HCT116 (cell line): ENCODE measurements around the gene ATAD2B. TPM values are rescaled to one million over a fixed set of nuclear protein-coding genes. Genes with fewer than 3 reads are reported as not detected.

ENCODE experiments used
- ATAC-seq: fragments of 200-7000 bp; cut with Tn5 transposase; 2 replicates; pipeline ENCODE4 v1.9.1; 2020; ENCODE audit warnings: mild to moderate bottlenecking, moderate library complexity
- BruUV-seq: library from RNA; stranded (reverse); fragments of 400-500 nt; replicated peaks from 2 replicates; lab custom pipeline; 2021; lab: Mats Ljungman, UMichigan
- CTCF ChIA-PET: fragments of 300-600 bp; sonication (Branson Sonifier 250); formaldehyde crosslinking; loops from one replicate; lab custom pipeline; 2021; ENCODE audit warnings: antibody characterized with exemption; lab: Charles Lee
- POLR2A ChIA-PET: fragments of 300-600, 350-600 bp; sonication (Branson Sonifier 250); formaldehyde crosslinking; loops from one replicate; lab custom pipeline; 2021; ENCODE audit warnings: antibody characterized with exemption; lab: Charles Lee
- RAD21 ChIA-PET, 2 experiments: fragments of 300-600 bp; sonication (Branson Sonifier 250); formaldehyde crosslinking; loops; one replicate each; lab custom pipeline; 2023; ENCODE audit warnings: low total read pairs in 2 of 2; ENCODE audit not compliant: uncharacterized antibody in 2 of 2, unreplicated experiment in 2 of 2, low non-redundant PET in 1 of 2; lab: Charles Lee
- DNase-seq: peaks from one replicate; pipeline ENCODE4 v3.0.0-alpha.2; 2010; ENCODE audit warnings: low read depth, low spot score
- H2AFZ ChIP-seq: fragments of 200-600 bp; shearing (Covaris generic), sonication (generic); 2 replicates; pipeline ENCODE4 v1.6.1; 2017; ENCODE audit warnings: low read depth, mixed run types, mixed read lengths, antibody characterized with exemption, low read length; ENCODE audit not compliant: poor library complexity, severe bottlenecking
- H3K27ac ChIP-seq: 2 replicates; pipeline ENCODE4 v1.5.1; 2012; ENCODE audit warnings: low read depth, low read length
- H3K27me3 ChIP-seq: fragments of 200-600 bp; sonication (generic); 2 replicates; pipeline ENCODE4 v1.6.1; 2016; ENCODE audit warnings: mixed run types, low read length, mixed read lengths; ENCODE audit not compliant: insufficient read depth
- H3K36me3 ChIP-seq, 2 experiments: fragments of 200-500 bp in 1 of 2; fragments of 200-600 bp in 1 of 2; sonication (Bioruptor generic) in 1 of 2; sonication (generic) in 1 of 2; 2 replicates each; pipeline versions ENCODE4 v1.5.1 to v1.6.1; 2014 to 2016; ENCODE audit warnings: low read length in 2 of 2, inconsistent platforms in 1 of 2, mixed read lengths in 1 of 2, mixed run types in 1 of 2; ENCODE audit not compliant: insufficient read depth in 2 of 2, control insufficient read depth in 1 of 2
- H3K4me1 ChIP-seq, 2 experiments: fragments of 200-600 bp in 1 of 2; sonication (generic) in 1 of 2; 2 replicates each; pipeline versions ENCODE4 v1.5.1 to v1.6.1; 2012 to 2017; ENCODE audit warnings: low read length in 2 of 2, inconsistent platforms in 1 of 2, mild to moderate bottlenecking in 1 of 2, mixed read lengths in 1 of 2, mixed run types in 1 of 2, moderate library complexity in 1 of 2; ENCODE audit not compliant: insufficient read depth in 2 of 2, control insufficient read depth in 1 of 2
- H3K4me2 ChIP-seq: fragments of 200-600 bp; sonication (generic); 2 replicates; pipeline ENCODE4 v1.6.1; 2017; ENCODE audit warnings: mixed run types, low read length, mixed read lengths
- H3K4me3 ChIP-seq, 2 experiments: fragments of 200-600 bp in 1 of 2; sonication (generic) in 1 of 2; replicated peaks in 1 of 2; 2 replicates each; pipeline ENCODE4 v1.5.1; 2011 to 2016; ENCODE audit warnings: low read length in 2 of 2, control low read depth in 1 of 2, low read depth in 1 of 2, mild to moderate bottlenecking in 1 of 2, mixed read lengths in 1 of 2, mixed run types in 1 of 2
- H3K79me2 ChIP-seq: fragments of 200-600 bp; sonication (generic); 2 replicates; pipeline ENCODE4 v1.6.1; 2017; ENCODE audit warnings: mild to moderate bottlenecking, mixed run types, low read length, moderate library complexity, mixed read lengths; ENCODE audit not compliant: insufficient read depth
- H3K9ac ChIP-seq: fragments of 200-600 bp; sonication (generic); 2 replicates; pipeline ENCODE4 v1.6.1; 2016; ENCODE audit warnings: low read length, mixed read lengths
- H3K9me2 ChIP-seq: fragments of 200-600 bp; sonication (generic), shearing (Covaris generic); 2 replicates; pipeline ENCODE4 v1.6.1; 2017; ENCODE audit warnings: mixed run types, mild to moderate bottlenecking, moderate library complexity; ENCODE audit not compliant: insufficient read depth
- H3K9me3 ChIP-seq, 2 experiments: fragments of 200-500 bp in 1 of 2; fragments of 200-600 bp in 1 of 2; sonication (Bioruptor generic) in 1 of 2; sonication (generic) in 1 of 2; 2 replicates each; pipeline ENCODE4 v1.6.1; 2014 to 2017; ENCODE audit warnings: low read length in 2 of 2, mixed read lengths in 2 of 2, inconsistent platforms in 1 of 2, low read depth in 1 of 2, mild to moderate bottlenecking in 1 of 2, mixed run types in 1 of 2, moderate library complexity in 1 of 2; ENCODE audit not compliant: control insufficient read depth in 1 of 2, insufficient read depth in 1 of 2
- H4K20me1 ChIP-seq: fragments of 200-600 bp; sonication (generic), shearing (Covaris generic); 2 replicates; pipeline ENCODE4 v1.6.1; 2017; ENCODE audit warnings: mixed run types, mild to moderate bottlenecking, moderate library complexity; ENCODE audit not compliant: insufficient read depth
- CBX3 ChIP-seq: IDR thresholded peaks from 2 replicates; pipeline ENCODE4 v1.6.1; 2012; ENCODE audit warnings: low read depth
- CEBPB ChIP-seq: IDR thresholded peaks from 2 replicates; pipeline ENCODE4 v1.6.1; 2012; ENCODE audit warnings: low read depth
- EGR1 ChIP-seq: IDR thresholded peaks from 2 replicates; pipeline ENCODE4 v1.6.1; 2012; ENCODE audit warnings: low read depth
- ELF1 ChIP-seq: IDR thresholded peaks from 2 replicates; pipeline ENCODE4 v1.6.1; 2012; ENCODE audit warnings: low read depth, borderline replicate concordance
- EZH2 ChIP-seq: fragments of 200-600 bp; sonication (generic); IDR thresholded peaks from 2 replicates; pipeline ENCODE4 v1.6.1; 2017; ENCODE audit warnings: antibody characterized with exemption, mixed run types
- EZH2phosphoT487 ChIP-seq: fragments of 200-600 bp; IDR thresholded peaks from 2 replicates; pipeline ENCODE4 v1.6.1; 2018; ENCODE audit warnings: antibody characterized with exemption, borderline replicate concordance
- JUND ChIP-seq: IDR thresholded peaks from 2 replicates; pipeline ENCODE4 v1.6.1; 2012
- POLR2AphosphoS5 ChIP-seq: IDR thresholded peaks from 2 replicates; pipeline ENCODE4 v1.6.1; 2011; ENCODE audit warnings: mild to moderate bottlenecking, low read depth, low read length, moderate library complexity
- RAD21 ChIP-seq: IDR thresholded peaks from 2 replicates; pipeline ENCODE4 v1.6.1; 2012; ENCODE audit warnings: low read depth, mild to moderate bottlenecking
- SIN3A ChIP-seq: IDR thresholded peaks from 2 replicates; pipeline ENCODE4 v1.6.1; 2012; ENCODE audit warnings: low read depth
- SP1 ChIP-seq: IDR thresholded peaks from 2 replicates; pipeline ENCODE4 v1.6.1; 2012; ENCODE audit warnings: low read depth
- SRF ChIP-seq: IDR thresholded peaks from 2 replicates; pipeline ENCODE4 v1.6.1; 2012; ENCODE audit warnings: low read depth
- YY1 ChIP-seq: IDR thresholded peaks from 2 replicates; pipeline ENCODE4 v1.6.1; 2011; ENCODE audit warnings: low read length, low read depth, moderate library complexity, mild to moderate bottlenecking; ENCODE audit not compliant: insufficient replicate concordance; ENCODE audit errors: extremely low read depth
- ZFX ChIP-seq: fragments of 450-650 bp; IDR thresholded peaks from 2 replicates; pipeline ENCODE4 v1.6.1; 2017
- ZNF274 ChIP-seq: fragments of 200-500 bp; sonication (Bioruptor generic); IDR thresholded peaks from 2 replicates; pipeline ENCODE4 v1.6.1; 2014; ENCODE audit warnings: mild to moderate bottlenecking, low read depth, low read length, inconsistent platforms
- intact Hi-C: fragments of 100-400 bp; cut with micrococcal nuclease; formaldehyde crosslinking; loops from 2 replicates; pipeline ENCODE4 v1.10.0; 2022
- total RNA-seq: library from RNA; stranded (reverse); gene quantifications from one replicate; pipeline ENCODE4 v1.2.1, GENCODE V29; 2021; ENCODE audit not compliant: unreplicated experiment
- TF ChIP-seq, protein P1 (sequence below): IDR thresholded peaks from 2 replicates; pipeline ENCODE4 v1.6.1; 2012
- TF ChIP-seq, protein P2 (sequence below), 3 experiments: fragments of 200-600 bp in 1 of 3; sonication (generic) in 1 of 3; IDR thresholded peaks in 2 of 3; conservative IDR thresholded peaks in 1 of 3; 2 replicates each; pipeline ENCODE4 v1.5.1; 2012 to 2017; ENCODE audit warnings: low read depth in 2 of 3, low read length in 2 of 3, antibody characterized with exemption in 1 of 3, borderline replicate concordance in 1 of 3, control low read depth in 1 of 3, mild to moderate bottlenecking in 1 of 3, mixed read lengths in 1 of 3, mixed run types in 1 of 3, moderate library complexity in 1 of 3; ENCODE audit not compliant: insufficient read depth in 1 of 3
- TF ChIP-seq, protein P3 (sequence below): IDR thresholded peaks from 2 replicates; pipeline ENCODE4 v1.6.1; 2012

The ATAD2B gene
- total RNA-seq, 1 experiment from 2014 or later, result 9.6 TPM

DNA sequence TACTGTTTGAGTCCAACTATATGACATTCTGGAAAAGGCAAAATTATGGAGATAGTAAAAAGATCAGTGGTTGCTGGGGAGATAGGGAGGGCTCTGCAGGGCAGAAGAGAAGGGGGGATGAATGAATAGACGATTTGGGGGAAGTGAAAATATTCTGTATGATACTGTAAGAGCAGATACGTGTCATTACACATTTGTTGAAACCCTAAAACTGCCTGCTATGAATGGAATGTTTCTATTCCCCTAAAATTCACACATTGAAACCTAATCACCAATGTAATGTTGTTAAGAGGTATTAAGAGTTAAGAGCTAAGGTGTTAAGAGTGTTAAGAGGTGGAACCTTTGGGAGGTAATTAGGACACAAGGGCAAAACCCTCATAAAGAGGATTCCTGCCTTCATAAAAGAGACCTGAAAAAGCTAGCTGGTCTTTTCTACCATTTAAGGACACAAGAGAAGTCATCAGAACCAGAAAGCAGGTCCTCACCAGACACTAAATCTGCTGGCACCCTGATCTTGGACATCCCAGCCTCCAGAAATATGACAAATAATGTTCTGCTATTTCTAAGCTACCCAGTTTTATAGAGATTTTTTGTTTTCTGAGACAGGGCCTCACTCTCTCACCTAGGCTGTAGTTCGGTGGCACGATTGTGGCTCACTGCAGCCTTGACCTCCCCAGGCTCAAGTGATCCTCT lies 76.2 kb downstream of the ATAD2B start:
- ChIA-PET POLR2A (no interaction called here), CTCF (interaction anchor here (3.2 kb wide), 1 partner anchor 26 kb away, joined by 17 read pairs; no protein-coding TSS in a partner anchor), RAD21 (interaction anchor here in 1 of 2 experiments (0.8 kb wide), 1 partner anchor 26 kb away, joined by 4 read pairs; no protein-coding TSS in a partner anchor)
- Histone ChIP-seq H4K20me1 (peaks cover 5% of the 10 kb centered on the region; the same call in 1 of the 2 replicates), H3K4me2 (no peak overlapping the region), H3K4me1 (no peaks in the 10 kb centered on the region), H3K79me2 (no peaks in the 10 kb centered on the region), H3K4me3 (no peak overlapping the region), H3K27ac (no peak overlapping the region), H3K9me3 (no peaks in the 10 kb centered on the region), H3K36me3 (no peaks in the 10 kb centered on the region), H3K9ac (no peak overlapping the region), H3K27me3 (no peaks in the 10 kb centered on the region), H2AFZ (no peak overlapping the region), H3K9me2 (no peaks in the 10 kb centered on the region)
- no peak for ATAC-seq
- intact Hi-C loops, result no loop called here
- BruUV-seq, result no TSS peak
- DNase-seq, result no peak
- TF ChIP-seq ZNF274 (no peak), POLR2AphosphoS5 (no peak), EZH2phosphoT487 (no peak), SIN3A (no peak), EZH2 (no peak), RAD21 (no peak), ELF1 (no peak), EGR1 (no peak), SP1 (no peak), YY1 (no peak), CBX3 (no peak), JUND (no peak), CEBPB (no peak), SRF (no peak), ZFX (no peak)
- TF ChIP-seq, protein P1, sequence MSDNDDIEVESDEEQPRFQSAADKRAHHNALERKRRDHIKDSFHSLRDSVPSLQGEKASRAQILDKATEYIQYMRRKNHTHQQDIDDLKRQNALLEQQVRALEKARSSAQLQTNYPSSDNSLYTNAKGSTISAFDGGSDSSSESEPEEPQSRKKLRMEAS, result no peak
- TF ChIP-seq, protein P2, sequence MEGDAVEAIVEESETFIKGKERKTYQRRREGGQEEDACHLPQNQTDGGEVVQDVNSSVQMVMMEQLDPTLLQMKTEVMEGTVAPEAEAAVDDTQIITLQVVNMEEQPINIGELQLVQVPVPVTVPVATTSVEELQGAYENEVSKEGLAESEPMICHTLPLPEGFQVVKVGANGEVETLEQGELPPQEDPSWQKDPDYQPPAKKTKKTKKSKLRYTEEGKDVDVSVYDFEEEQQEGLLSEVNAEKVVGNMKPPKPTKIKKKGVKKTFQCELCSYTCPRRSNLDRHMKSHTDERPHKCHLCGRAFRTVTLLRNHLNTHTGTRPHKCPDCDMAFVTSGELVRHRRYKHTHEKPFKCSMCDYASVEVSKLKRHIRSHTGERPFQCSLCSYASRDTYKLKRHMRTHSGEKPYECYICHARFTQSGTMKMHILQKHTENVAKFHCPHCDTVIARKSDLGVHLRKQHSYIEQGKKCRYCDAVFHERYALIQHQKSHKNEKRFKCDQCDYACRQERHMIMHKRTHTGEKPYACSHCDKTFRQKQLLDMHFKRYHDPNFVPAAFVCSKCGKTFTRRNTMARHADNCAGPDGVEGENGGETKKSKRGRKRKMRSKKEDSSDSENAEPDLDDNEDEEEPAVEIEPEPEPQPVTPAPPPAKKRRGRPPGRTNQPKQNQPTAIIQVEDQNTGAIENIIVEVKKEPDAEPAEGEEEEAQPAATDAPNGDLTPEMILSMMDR (IDR thresholded peaks at IDR 0.05 in 2 of 3, conservative IDR thresholded peaks at IDR 0.05 in 1 of 3; ENCODE audit: borderline replicate concordance in 1 of 3, insufficient read depth in 1 of 3, low read depth in 2 of 3, low read length in 2 of 3), result no peak
- TF ChIP-seq, protein P3, sequence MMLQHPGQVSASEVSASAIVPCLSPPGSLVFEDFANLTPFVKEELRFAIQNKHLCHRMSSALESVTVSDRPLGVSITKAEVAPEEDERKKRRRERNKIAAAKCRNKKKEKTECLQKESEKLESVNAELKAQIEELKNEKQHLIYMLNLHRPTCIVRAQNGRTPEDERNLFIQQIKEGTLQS, result no peak
